Loucy (cell line): Measurements from ENCODE around the gene CDH9.

Source experiments
- H2AFZ ChIP-seq: fragments of 200-600 bp; sonication (generic); 2 replicates; pipeline ENCODE4 v1.6.0; 2016; ENCODE audit warnings: antibody characterized with exemption, mild to moderate bottlenecking, low read length, moderate library complexity
- H3F3A ChIP-seq: fragments of 200-600 bp; 2 replicates; pipeline ENCODE4 v1.6.0; 2016; ENCODE audit warnings: antibody characterized with exemption, low read depth, mild to moderate bottlenecking
- H3K27me3 ChIP-seq: fragments of 200-600 bp; sonication (generic); 2 replicates; pipeline ENCODE4 v1.6.1; 2014; ENCODE audit warnings: low read length, mild to moderate bottlenecking; ENCODE audit not compliant: insufficient read depth, poor library complexity, severe bottlenecking
- H3K36me3 ChIP-seq: fragments of 200-600 bp; sonication (generic); 2 replicates; pipeline ENCODE4 v1.6.1; 2016; ENCODE audit warnings: low read length; ENCODE audit not compliant: insufficient read depth
- H3K4me1 ChIP-seq: fragments of 200-600 bp; sonication (generic); 2 replicates; pipeline ENCODE4 v1.5.1; 2014; ENCODE audit warnings: low read length, mild to moderate bottlenecking; ENCODE audit not compliant: insufficient read depth, poor library complexity, severe bottlenecking
- H3K4me2 ChIP-seq: fragments of 200-600 bp; sonication (generic); 2 replicates; pipeline ENCODE4 v1.6.0; 2014; ENCODE audit warnings: antibody characterized with exemption, low read length, low read depth, mild to moderate bottlenecking; ENCODE audit not compliant: poor library complexity, severe bottlenecking
- H3K4me3 ChIP-seq: fragments of 200-600 bp; sonication (generic); 2 replicates; pipeline ENCODE4 v1.5.1; 2014; ENCODE audit warnings: low read length, mild to moderate bottlenecking, mixed read lengths; ENCODE audit not compliant: poor library complexity, severe bottlenecking
- H3K79me2 ChIP-seq: fragments of 200-600 bp; sonication (generic); 2 replicates; pipeline ENCODE4 v1.6.1; 2014; ENCODE audit warnings: low read length; ENCODE audit not compliant: insufficient read depth
- H3K9ac ChIP-seq: fragments of 200-600 bp; sonication (generic); 2 replicates; pipeline ENCODE4 v1.6.0; 2014; ENCODE audit warnings: mild to moderate bottlenecking, low read depth, low read length, moderate library complexity; ENCODE audit not compliant: poor library complexity, severe bottlenecking
- H3K9me2 ChIP-seq: fragments of 200-600 bp; sonication (generic); replicated peaks from 2 replicates; pipeline ENCODE4 v1.6.1; 2016; ENCODE audit warnings: low read depth, low read length, mixed read lengths
- H3K9me3 ChIP-seq: fragments of 200-600 bp; sonication (generic); 2 replicates; pipeline ENCODE4 v1.6.1; 2014; ENCODE audit warnings: mild to moderate bottlenecking, antibody characterized with exemption, low read length, low read depth; ENCODE audit not compliant: insufficient read depth
- H4K20me1 ChIP-seq: fragments of 200-600 bp; sonication (generic); 2 replicates; pipeline ENCODE4 v1.6.0; 2014; ENCODE audit warnings: antibody characterized with exemption, low read length, mild to moderate bottlenecking; ENCODE audit not compliant: insufficient read depth, poor library complexity, severe bottlenecking
- EZH2phosphoT487 ChIP-seq: fragments of 200-600 bp; IDR thresholded peaks from 2 replicates; pipeline ENCODE4 v1.6.1; 2018; ENCODE audit warnings: antibody characterized with exemption, mild to moderate bottlenecking, moderate library complexity, borderline replicate concordance
- TF ChIP-seq, protein P1 (sequence below): fragments of 200-600 bp; sonication (generic); conservative IDR thresholded peaks from 2 replicates; pipeline ENCODE4 v1.5.1; 2014; ENCODE audit warnings: mild to moderate bottlenecking, antibody characterized with exemption, low read length

Gene CDH9

DNA sequence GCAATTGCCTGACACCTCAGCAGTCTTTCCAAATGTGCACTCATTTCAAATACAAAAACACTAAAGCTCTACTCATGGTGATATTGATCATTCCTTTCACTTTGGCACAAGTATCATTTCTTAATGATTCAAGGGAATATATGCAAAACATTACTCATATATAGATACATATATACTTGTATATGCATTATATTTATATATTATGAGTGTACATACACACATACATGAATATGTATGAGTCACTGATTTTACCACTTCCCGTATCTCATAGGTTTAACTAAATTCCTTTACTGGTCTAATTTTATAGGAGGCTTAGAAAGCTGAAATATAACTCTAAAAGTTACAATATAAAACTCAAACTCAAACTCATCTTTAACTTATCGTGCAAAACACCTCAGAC lies 156.5 kb downstream of the CDH9 start:
- H3K4me3 ChIP-seq = no peak overlapping the region
- H3K9ac ChIP-seq = no peak overlapping the region
- H2AFZ ChIP-seq = no peak overlapping the region
- H3K36me3 ChIP-seq = no peaks in the 10 kb centered on the region
- H3K4me1 ChIP-seq = no peaks in the 10 kb centered on the region
- no peaks in the 10 kb centered on the region for H3F3A ChIP-seq
- no peaks in the 10 kb centered on the region for H3K9me2 ChIP-seq
- no peaks in the 10 kb centered on the region for H3K27me3 ChIP-seq
- H3K79me2 ChIP-seq = no peaks in the 10 kb centered on the region
- TF ChIP-seq EZH2phosphoT487 = no peak
- TF ChIP-seq, protein P1, sequence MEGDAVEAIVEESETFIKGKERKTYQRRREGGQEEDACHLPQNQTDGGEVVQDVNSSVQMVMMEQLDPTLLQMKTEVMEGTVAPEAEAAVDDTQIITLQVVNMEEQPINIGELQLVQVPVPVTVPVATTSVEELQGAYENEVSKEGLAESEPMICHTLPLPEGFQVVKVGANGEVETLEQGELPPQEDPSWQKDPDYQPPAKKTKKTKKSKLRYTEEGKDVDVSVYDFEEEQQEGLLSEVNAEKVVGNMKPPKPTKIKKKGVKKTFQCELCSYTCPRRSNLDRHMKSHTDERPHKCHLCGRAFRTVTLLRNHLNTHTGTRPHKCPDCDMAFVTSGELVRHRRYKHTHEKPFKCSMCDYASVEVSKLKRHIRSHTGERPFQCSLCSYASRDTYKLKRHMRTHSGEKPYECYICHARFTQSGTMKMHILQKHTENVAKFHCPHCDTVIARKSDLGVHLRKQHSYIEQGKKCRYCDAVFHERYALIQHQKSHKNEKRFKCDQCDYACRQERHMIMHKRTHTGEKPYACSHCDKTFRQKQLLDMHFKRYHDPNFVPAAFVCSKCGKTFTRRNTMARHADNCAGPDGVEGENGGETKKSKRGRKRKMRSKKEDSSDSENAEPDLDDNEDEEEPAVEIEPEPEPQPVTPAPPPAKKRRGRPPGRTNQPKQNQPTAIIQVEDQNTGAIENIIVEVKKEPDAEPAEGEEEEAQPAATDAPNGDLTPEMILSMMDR = no peak
- no peaks in the 10 kb centered on the region for H4K20me1 ChIP-seq
- H3K4me2 ChIP-seq = no peak overlapping the region
- H3K9me3 ChIP-seq = no peaks in the 10 kb centered on the region

GRCh38 chr5:26877154-26877553 lies 161.2 kb downstream of the CDH9 start:
- H4K20me1 ChIP-seq = no peaks in the 10 kb centered on the region
- TF ChIP-seq EZH2phosphoT487 = no peak
- TF ChIP-seq, protein P1 = no peak
- H3K4me1 ChIP-seq = no peaks in the 10 kb centered on the region
- H3K4me2 ChIP-seq = no peak overlapping the region
- H3K9me3 ChIP-seq = no peaks in the 10 kb centered on the region
- H3K9me2 ChIP-seq = no peaks in the 10 kb centered on the region
- H3K36me3 ChIP-seq = no peaks in the 10 kb centered on the region
- no peaks in the 10 kb centered on the region for H3K27me3 ChIP-seq
- H3K9ac ChIP-seq = no peak overlapping the region
- H2AFZ ChIP-seq = no peak overlapping the region
- no peak overlapping the region for H3K4me3 ChIP-seq
- no peaks in the 10 kb centered on the region for H3F3A ChIP-seq
- H3K79me2 ChIP-seq = no peaks in the 10 kb centered on the region

- Histone ChIP-seq H3K4me2 (no peak overlapping the region), H3K4me3 (no peak overlapping the region), H2AFZ (no peak overlapping the region), H3K9ac (no peak overlapping the region), H3K9me3 (no peaks in the 10 kb centered on the region), H4K20me1 (no peaks in the 10 kb centered on the region), H3K9me2 (no peaks in the 10 kb centered on the region), H3K4me1 (no peaks in the 10 kb centered on the region), H3F3A (no peaks in the 10 kb centered on the region), H3K79me2 (no peaks in the 10 kb centered on the region), H3K36me3 (no peaks in the 10 kb centered on the region), H3K27me3 (no peaks in the 10 kb centered on the region)
- TF ChIP-seq EZH2phosphoT487 = no peak
- TF ChIP-seq, protein P1 = no peak
Observed at GRCh38 chr5:26872337-26872736, 166.0 kb downstream of the CDH9 start.
